ENCODE measurements around the gene ADGRG4.

ADGRG4 gene

GRCh38 chrX:136295380-136295779, 5.4 kb upstream of the ADGRG4 start:
- no peak for DNase-seq

GRCh38 chrX:136303041-136303440, 2.3 kb downstream of the ADGRG4 start:
- DNase-seq: no peak

GRCh38 chrX:136304493-136304892, 3.7 kb downstream of the ADGRG4 start:
- no peak for DNase-seq

GRCh38 chrX:136306182-136306581, 5.4 kb downstream of the ADGRG4 start:
- no peak for DNase-seq

- no peak for DNase-seq
These were observed 6.7 kb downstream of the ADGRG4 start for GRCh38 chrX:136307471-136307870.

GRCh38 chrX:136310411-136310810, 9.6 kb downstream of the ADGRG4 start:
- no peak for DNase-seq

- no peak for DNase-seq
These were observed 17.4 kb downstream of the ADGRG4 start for GRCh38 chrX:136318156-136318555.

GRCh38 chrX:136318895-136319597, 18.3 kb downstream of the ADGRG4 start:
- DNase-seq: no peak

- DNase-seq: no peak
These were observed 18.8 kb downstream of the ADGRG4 start for GRCh38 chrX:136319600-136319999.

- DNase-seq: no peak
These were observed 20.8 kb downstream of the ADGRG4 start for GRCh38 chrX:136321532-136321931.

GRCh38 chrX:136322064-136322463, 21.3 kb downstream of the ADGRG4 start:
- no peak for DNase-seq

- no peak for DNase-seq
These were observed 24.6 kb downstream of the ADGRG4 start for GRCh38 chrX:136325377-136325776.

- DNase-seq: no peak
These were observed 28.2 kb downstream of the ADGRG4 start for GRCh38 chrX:136328933-136329332.

- no peak for DNase-seq
These were observed 35.9 kb downstream of the ADGRG4 start for GRCh38 chrX:136336623-136337022.

GRCh38 chrX:136339702-136340101, 38.9 kb downstream of the ADGRG4 start:
- no peak for DNase-seq

GRCh38 chrX:136344320-136344719, 43.6 kb downstream of the ADGRG4 start:
- no peak for DNase-seq

GRCh38 chrX:136346506-136346905, 45.7 kb downstream of the ADGRG4 start:
- no peak for DNase-seq

GRCh38 chrX:136347706-136348105, 46.9 kb downstream of the ADGRG4 start:
- DNase-seq: no peak

GRCh38 chrX:136353526-136354093, 52.8 kb downstream of the ADGRG4 start:
- DNase-seq: no peak

GRCh38 chrX:136354201-136354600, 53.4 kb downstream of the ADGRG4 start:
- DNase-seq: no peak

- DNase-seq: no peak
These were observed 68.6 kb downstream of the ADGRG4 start for GRCh38 chrX:136369377-136369776.

- no peak for DNase-seq
These were observed 76.0 kb downstream of the ADGRG4 start for GRCh38 chrX:136376713-136377112.

- no peak for DNase-seq
These were observed 79.4 kb downstream of the ADGRG4 start for GRCh38 chrX:136380010-136380769.

GRCh38 chrX:136386173-136386572, 85.4 kb downstream of the ADGRG4 start:
- no peak for DNase-seq

Data from central memory CD4-positive, alpha-beta T cell (primary cell).